ENCODE measurements around the gene ERO1A. TPM values are rescaled to one million over a fixed set of nuclear protein-coding genes. Genes with fewer than 3 reads are reported as not detected.

ERO1A gene
- total RNA-seq, 3 donors from 2014 or later: 28.6 to 43.6 (median 37.0) TPM

- Histone ChIP-seq H3K27ac (peak within 1 kb of the TSS; percentile 91 to 95), H3K27me3 (no peaks in the 10 kb centered on the region), H3K4me3 (peak within 1 kb of the TSS; percentile 76 to 86 (median 82)), H3K9me3 (no peaks in the 10 kb centered on the region), H3K4me1 (peaks cover 4 to 12% of the 10 kb centered on the region in 2 donors), H3K36me3 (peaks cover 5% of the 10 kb centered on the region)
- intact Hi-C loops (cut with DNase I; ENCODE audit: low total_unique reads): loop anchor here (10.0 kb wide), 1 partner anchor 152 kb away; the partner anchor contains the start of genes GPR137C and TXNDC16
- TF ChIP-seq CTCF (IDR thresholded peaks at IDR 0.05) (no peak), POLR2A (IDR thresholded peaks at IDR 0.05) (peak; percentile 43), POLR2AphosphoS5 (IDR thresholded peaks at IDR 0.05) (peak; percentile 55 to 83 (median 77))
- DNase-seq (ENCODE audit: low spot score in 2 of 2): peak; percentile 93 to 95
These were observed 11.7 kb upstream of the ERO1A start, which contains the start of gene PSMC6 for GRCh38 chr14:52706724-52707706. Gene PSMC6 (plus strand): TSS chr14:52707200. CDS start chr14:52707220, 20 bp downstream.

GRCh38 chr14:52706286-52706685, 10.9 kb upstream of the ERO1A start:
- Histone ChIP-seq H3K9me3 (no peaks in the 10 kb centered on the region), H3K4me3 (peak overlapping the region; percentile 76 to 86 (median 82)), H3K4me1 (peaks cover 4 to 12% of the 10 kb centered on the region in 2 donors), H3K27me3 (no peaks in the 10 kb centered on the region), H3K36me3 (no peaks in the 10 kb centered on the region), H3K27ac (peak overlapping the region; percentile 91 to 95)
- TF ChIP-seq CTCF (IDR thresholded peaks at IDR 0.05) (no peak), POLR2A (IDR thresholded peaks at IDR 0.05) (no peak), POLR2AphosphoS5 (IDR thresholded peaks at IDR 0.05) (no peak)
- intact Hi-C loops (cut with DNase I; ENCODE audit: low total_unique reads): loop anchor here (10.0 kb wide), 1 partner anchor 151 kb away; the partner anchor contains the start of genes GPR137C and TXNDC16
- no peak for DNase-seq (ENCODE audit: low spot score in 2 of 2)

- DNase-seq (ENCODE audit: low spot score in 2 of 2): no peak
- Histone ChIP-seq H3K36me3 (no peaks in the 10 kb centered on the region), H3K27ac (peak overlapping the region; percentile 5 to 23), H3K9me3 (no peaks in the 10 kb centered on the region), H3K27me3 (no peaks in the 10 kb centered on the region), H3K4me3 (no peak overlapping the region), H3K4me1 (peaks cover 4 to 10% of the 10 kb centered on the region in 2 donors)
- no peak for TF ChIP-seq POLR2A (IDR thresholded peaks at IDR 0.05)
- no peak for TF ChIP-seq POLR2AphosphoS5 (IDR thresholded peaks at IDR 0.05)
- TF ChIP-seq CTCF (IDR thresholded peaks at IDR 0.05): no peak
- intact Hi-C loops (cut with DNase I; ENCODE audit: low total_unique reads): loop anchor here (10.0 kb wide), 1 partner anchor 149 kb away; the partner anchor contains the start of genes GPR137C and TXNDC16
These were observed 8.3 kb upstream of the ERO1A start for GRCh38 chr14:52703664-52704063.

GRCh38 chr14:52703225-52703624, 7.9 kb upstream of the ERO1A start:
- Histone ChIP-seq H3K36me3 (no peaks in the 10 kb centered on the region), H3K27me3 (no peaks in the 10 kb centered on the region), H3K4me3 (no peak overlapping the region), H3K4me1 (peaks cover 3 to 6% of the 10 kb centered on the region in 2 donors), H3K27ac (peak overlapping the region; percentile 5 to 23), H3K9me3 (no peaks in the 10 kb centered on the region)
- TF ChIP-seq CTCF (IDR thresholded peaks at IDR 0.05) (no peak), POLR2AphosphoS5 (IDR thresholded peaks at IDR 0.05) (peak in 2 of 3 donors; percentile 26 to 49)
- peak in 1 of 2 donors; percentile 77 for DNase-seq (ENCODE audit: low spot score in 2 of 2)
- intact Hi-C loops (cut with DNase I; ENCODE audit: low total_unique reads): loop anchor here (10.0 kb wide), 1 partner anchor 148 kb away; the partner anchor contains the start of genes GPR137C and TXNDC16
